GM21619 (cell line): ENCODE results near the gene CHCHD6.

Source experiments
- ATAC-seq: cut with Tn5 transposase; IDR thresholded peaks from one replicate; pipeline ENCODE4 v1.9.1; 2021; ENCODE audit not compliant: unreplicated experiment

Gene CHCHD6

DNA sequence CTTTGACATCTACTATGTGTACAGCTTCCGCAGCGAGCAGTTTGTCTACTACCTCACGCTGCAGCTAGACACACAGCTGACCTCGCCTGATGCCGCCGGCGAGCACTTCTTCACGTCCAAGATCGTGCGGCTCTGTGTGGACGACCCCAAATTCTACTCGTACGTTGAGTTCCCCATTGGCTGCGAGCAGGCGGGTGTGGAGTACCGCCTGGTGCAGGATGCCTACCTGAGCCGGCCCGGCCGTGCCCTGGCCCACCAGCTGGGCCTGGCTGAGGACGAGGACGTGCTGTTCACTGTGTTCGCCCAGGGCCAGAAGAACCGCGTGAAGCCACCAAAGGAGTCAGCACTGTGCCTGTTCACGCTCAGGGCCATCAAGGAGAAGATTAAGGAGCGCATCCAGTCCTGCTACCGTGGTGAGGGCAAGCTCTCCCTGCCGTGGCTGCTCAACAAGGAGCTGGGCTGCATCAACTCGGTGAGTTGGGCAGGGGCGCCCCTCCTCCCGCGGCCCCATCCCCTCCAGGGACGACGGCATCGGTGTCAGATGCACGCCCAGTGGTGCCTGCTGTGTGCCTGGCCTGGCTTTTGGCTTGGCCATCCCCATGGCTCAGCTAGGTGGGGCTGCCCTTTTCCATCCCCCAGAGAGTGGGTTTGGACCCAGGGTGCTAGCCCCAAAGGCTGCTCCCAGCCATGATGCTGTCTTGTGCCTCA is 285.4 kb downstream of the CHCHD6 start:
- no peak for ATAC-seq

DNA sequence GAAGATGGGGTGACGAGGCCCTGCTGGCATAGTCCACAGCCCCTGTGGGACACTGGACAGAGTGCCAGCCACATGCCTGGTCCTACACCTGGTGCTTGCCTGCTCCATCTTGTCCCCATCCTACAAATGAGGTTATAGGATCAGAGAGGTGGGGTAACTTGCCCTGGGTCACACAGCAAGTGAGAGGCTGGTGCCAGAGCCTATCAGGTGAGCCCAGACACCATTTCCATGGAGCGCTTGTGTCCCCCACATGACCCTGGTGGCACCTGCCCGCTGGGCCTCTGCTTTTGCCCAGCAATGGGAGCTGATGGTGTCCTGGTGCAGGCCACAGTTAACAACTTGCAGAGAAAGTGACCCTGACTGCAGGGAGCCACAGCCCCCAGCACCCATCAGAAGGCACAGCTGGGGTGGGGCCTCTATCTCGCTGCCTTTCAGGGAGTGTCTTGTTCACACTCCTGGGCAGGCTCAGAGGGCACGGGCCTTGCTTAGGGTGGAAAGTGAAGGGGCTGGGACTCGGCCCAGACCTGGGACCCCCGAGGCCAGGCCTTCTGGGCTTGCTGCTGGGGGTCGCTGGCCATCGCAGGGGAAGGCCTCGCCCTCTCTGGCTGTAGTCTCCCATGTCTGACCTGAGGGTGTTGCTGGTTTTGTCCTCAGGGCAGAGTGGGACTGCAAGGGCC is 286.1 kb downstream of the CHCHD6 start:
- no peak for ATAC-seq

GRCh38 chr3:126990890-126991289 is 286.9 kb downstream of the CHCHD6 start:
- ATAC-seq: no peak

- no peak for ATAC-seq
Measured at GRCh38 chr3:126991366-126992200, 287.5 kb downstream of the CHCHD6 start.

DNA sequence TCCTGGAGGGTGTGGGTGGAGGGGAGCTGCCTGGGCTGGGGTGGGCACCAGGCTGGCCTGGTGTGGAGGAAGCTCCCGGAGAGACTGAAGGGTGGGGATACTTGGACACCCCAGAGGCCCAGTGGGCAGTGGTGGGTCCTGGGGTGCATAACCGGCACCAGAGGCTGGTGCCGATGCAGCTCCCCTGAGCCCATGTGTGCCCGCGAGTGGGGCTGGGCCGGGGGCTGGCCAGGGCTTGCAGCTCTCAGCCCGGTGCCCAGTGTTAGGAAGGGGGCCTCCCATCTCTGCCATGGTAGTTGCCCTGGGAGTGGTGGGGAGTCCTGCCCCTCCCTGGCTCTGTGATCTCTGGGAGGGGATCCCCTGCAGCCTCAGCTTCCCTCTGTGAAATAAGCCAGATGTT is 288.2 kb downstream of the CHCHD6 start:
- ATAC-seq: no peak

DNA sequence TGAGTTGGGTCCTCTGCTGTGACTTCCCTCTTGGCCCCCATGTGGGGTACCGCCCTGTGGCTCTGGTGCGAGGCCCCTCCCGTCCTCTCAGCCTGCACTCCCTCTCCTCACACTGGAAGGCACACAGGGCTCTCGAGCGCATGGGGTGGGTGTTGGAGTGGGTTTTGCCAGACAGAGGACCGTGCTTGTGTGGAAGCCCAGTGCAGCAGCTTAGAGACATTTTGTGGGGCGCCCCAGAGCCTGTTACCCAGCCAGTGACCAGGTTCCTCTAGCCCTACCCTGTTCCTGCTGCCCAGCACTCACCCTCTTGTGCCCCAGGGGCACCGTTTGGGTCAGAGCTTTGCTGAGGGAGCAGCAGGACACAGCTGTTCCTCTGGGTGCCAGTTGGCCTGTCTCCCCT is 288.7 kb downstream of the CHCHD6 start:
- ATAC-seq: no peak

DNA sequence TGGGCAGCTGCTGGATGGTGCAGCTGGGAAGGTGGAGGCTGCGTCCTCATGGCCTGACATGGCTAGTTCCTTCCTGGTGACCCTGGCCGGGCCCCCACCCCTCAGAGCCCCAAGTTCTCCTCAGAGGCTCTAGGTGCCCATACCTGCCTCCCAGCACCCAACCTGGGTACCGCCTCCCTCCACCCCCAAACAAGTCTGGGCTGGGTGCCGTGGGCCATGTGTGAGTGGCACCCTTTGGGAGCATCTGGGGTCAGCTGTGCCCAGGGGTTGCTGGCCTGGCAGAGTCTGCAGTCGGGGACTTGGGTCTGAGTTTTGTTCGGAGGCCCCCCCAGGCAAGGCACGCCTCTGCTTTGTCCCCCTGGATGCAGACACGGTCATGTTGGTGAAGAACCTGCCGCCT is 289.4 kb downstream of the CHCHD6 start:
- no peak for ATAC-seq

DNA sequence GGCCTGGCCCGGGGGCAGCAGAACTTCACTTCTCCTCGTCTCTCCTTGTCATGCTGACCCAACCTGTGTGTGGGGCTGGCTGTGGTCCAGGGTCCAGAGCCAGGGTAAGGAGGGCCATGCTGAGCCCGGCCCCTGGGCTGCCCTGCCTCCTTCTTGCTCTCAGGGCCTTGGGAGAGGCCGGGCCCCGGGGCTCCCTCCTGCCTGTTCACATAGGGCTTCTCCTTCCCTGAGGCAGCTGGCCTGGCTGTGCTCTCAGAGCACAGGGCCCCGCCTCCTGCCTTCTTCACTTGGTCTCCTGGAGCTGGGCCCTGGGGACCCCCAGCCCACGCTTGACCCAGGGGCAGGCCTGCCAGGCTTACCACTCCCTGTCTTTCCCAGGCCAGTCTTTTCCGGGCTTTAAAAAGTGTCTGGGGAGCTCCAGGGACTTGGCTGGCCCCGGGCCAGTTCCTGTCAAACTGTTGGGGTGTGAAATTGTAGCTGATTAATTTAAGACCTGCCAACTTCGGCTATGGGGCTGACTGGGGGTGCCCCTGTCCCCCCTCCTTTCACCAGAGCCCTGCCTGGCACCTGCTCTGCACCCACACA is 290.7 kb downstream of the CHCHD6 start:
- ATAC-seq: no peak

DNA sequence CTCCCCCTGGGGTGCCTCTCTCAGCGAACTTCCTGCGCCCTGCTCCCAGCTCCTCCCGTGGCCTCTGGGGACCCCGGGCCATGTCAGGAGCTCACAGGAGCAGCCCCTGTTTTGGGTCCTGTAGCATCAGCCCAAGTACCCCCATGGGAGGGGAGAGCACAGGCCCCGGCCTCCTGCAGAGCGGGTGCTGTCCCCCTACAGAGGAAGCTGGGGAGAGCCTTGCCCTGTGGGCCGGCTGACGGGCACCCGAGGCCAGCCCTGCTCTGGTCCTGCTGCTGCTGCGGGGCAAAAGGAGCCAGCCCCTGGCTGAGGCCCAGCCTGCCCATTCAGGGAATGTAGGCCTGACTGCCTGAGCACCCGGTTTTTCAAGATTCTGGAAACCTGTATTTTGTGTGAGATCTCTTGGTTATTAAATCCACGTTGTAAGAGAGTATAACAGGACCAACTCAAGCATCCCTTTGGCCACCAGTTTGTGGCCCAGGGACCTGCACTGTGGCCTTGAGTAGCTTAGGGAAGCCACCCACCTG is 291.3 kb downstream of the CHCHD6 start:
- no peak for ATAC-seq

DNA sequence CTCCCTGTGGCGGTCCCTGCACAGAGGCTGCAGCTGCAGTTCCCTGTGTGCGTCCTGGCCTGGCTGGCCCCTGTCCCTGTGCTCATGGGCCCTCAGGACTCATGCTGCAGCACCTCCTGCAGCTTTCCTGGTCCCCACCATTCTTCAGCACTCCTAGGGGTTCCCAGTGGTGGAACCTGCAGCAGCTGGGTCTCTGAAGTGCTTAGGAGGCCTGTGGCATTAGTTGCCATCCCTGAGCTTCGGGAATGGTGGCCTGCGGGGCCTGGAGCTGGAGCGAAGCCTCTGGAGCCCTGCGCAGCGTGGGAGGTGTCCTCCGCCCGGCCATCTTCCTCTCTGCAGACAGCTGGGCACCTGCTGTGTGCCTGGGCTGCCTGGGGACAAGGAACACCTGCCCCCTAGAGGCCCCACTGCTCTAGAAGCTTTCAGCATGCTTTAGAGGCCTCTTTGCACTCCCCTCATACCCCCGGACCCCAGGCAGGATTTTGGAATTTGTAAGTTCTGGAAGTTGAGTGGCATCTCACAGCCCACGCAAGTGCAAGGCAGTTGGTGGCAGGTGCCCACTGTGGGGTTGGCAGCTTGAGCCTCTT is 292.0 kb downstream of the CHCHD6 start:
- no peak for ATAC-seq

- no peak for ATAC-seq
Measured at GRCh38 chr3:126996905-126997304, 292.9 kb downstream of the CHCHD6 start.

DNA sequence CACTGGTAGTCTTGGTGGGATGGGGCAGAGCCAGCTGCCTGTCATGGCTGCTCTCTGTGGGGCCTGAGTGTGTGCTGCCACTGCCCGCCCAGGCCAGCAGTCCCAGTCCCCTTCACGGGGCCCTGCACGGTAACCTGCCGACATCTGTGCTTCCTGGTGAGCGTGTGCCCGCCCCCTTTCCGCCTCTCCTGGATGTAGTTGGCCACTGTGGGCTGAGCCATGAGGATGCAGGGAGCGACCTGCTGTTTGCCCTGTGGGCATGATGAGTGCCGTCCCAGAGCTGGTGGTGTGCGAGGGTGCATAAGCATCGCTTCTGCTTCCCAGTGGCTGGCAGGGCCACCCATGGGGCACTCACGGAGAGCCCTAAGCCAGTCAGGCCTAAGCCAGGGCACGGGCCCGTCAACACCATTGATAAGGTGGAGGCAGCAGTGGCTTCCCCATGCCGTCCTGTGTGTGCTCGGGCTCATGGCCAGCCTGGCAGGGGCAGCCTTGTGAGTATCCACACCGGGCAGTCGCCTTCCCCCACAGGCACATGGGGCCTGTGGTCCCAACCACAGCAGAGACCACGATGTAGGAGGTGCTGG is 293.5 kb downstream of the CHCHD6 start:
- no peak for ATAC-seq

DNA sequence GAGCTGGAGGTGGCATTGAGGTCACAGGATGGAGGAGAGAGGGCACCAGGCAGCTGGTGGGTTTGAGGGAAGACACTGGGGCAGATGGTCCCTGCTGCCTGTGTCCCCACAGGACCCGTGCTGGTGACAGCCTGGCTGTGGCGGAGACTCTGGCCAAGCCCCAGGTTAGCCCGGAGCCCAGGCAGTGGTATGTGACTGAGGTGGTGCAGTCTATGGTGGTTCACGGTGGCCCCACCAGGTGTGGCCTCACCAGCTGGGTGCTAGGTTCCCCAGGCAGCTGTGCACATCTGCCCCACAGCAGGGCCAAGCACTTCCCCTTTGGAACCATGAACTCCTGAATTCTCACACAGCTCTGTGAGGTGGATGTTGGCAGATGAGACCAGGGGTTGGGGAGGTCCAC is 294.3 kb downstream of the CHCHD6 start:
- no peak for ATAC-seq

GRCh38 chr3:126998728-126999127 is 294.7 kb downstream of the CHCHD6 start:
- no peak for ATAC-seq

GRCh38 chr3:126999383-126999782 is 295.3 kb downstream of the CHCHD6 start:
- no peak for ATAC-seq

- ATAC-seq: no peak
Measured at GRCh38 chr3:127000119-127000518, 296.1 kb downstream of the CHCHD6 start.

- ATAC-seq: no peak
Measured at GRCh38 chr3:127000761-127001160, 296.7 kb downstream of the CHCHD6 start.

DNA sequence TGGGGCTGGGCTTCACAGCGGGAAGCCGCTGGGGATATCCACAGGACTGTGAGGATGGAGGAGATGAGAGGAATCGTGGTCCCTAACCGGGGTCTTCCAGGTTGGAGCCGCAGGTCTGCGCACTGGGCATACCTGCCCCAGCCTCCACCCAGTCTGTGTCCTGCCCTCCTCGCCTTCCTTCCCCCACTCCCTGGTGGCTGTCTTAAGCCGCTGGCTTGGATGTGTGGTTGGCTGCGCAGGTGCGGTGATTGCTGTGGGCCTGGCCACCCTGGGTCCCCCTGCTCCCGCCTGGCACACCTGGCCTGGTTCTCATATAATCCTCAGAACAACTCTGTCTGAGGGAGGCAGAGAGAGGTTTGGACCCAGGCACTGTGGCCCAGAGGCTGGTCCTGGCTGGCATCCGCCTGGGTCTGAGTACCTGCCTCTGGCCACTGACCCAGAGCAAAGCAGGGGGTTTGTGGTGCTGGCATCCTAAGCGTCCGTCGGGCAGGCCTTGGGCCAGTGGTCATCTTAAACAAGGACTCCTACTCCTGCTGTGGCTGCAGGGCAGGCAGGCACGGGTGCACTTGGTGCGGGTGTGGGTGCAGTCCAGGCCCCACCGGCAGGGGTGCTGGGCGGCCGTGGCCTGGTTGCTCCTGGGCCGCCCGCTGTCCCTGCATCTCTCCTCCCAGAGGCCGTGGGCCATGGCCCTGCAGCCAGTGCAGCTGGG is 297.6 kb downstream of the CHCHD6 start:
- ATAC-seq: no peak

DNA sequence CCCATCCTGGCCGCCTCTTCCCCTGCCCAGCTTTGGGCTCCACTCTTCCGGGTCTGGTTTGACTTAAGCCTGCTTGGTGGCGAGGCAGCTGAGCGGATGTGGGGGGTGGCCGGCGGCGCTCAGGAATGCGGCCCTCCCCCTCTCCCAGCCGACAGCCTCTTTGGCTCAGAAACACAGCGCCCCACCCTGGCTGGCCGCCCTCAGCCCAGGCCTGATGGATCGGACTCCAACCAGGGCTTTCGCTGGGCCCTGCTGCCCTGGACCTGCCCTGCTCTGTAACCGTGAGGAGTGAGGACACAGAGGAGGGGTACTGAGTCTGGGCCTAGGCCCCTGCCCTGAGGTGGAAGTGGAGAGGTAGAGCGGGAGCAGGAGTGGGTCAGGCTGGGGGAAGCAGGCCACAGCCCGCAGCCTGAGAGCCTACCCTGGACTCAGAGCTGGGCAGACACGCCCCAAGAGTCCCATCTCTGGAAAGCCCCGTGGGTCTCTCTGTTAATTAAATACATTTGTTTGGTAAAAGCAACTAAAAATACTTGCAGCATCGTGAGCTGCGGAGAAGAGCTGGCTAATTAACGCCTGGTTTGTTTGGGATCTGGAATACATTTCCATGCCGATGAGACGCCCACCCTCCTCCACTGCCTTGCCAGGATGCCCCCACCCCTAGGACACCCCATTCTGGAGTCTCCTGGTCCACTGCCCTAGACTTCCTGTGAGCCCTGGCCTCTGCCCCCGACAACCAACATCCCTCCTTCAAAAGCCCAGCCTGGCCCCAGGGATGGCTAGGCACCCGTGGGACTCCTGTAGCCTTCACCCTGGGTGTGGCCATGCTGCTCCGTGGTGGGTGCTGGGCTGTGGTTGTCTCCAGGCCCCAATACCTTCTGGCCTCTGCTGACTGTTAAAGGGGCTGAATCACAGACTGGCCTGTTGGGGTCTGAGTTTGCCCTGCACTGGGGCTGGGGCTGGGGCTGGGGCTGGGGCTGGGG is 298.4 kb downstream of the CHCHD6 start:
- ATAC-seq: no peak
